Activated naive CD8-positive, alpha-beta T cell (primary cell): ENCODE data around the gene PPP3R2.

ENCODE experiments used
- H3K27ac Mint-ChIP-seq: one replicate; pipeline ENCODE4 v1.8.0; 2021; ENCODE audit warnings: mixed read lengths
- H3K27me3 Mint-ChIP-seq: one replicate; pipeline ENCODE4 v1.8.0; 2021; ENCODE audit warnings: mixed read lengths
- H3K36me3 Mint-ChIP-seq: one replicate; pipeline ENCODE4 v1.8.0; 2021; ENCODE audit warnings: mixed read lengths
- H3K4me1 Mint-ChIP-seq: one replicate; pipeline ENCODE4 v1.8.0; 2021; ENCODE audit warnings: low read depth, mixed read lengths
- H3K4me3 Mint-ChIP-seq: one replicate; pipeline ENCODE4 v1.8.0; 2021; ENCODE audit warnings: mild to moderate bottlenecking, mixed read lengths
- H3K9me3 Mint-ChIP-seq: one replicate; pipeline ENCODE4 v1.8.0; 2021; ENCODE audit warnings: low read depth, mixed read lengths

PPP3R2 gene, protein sequence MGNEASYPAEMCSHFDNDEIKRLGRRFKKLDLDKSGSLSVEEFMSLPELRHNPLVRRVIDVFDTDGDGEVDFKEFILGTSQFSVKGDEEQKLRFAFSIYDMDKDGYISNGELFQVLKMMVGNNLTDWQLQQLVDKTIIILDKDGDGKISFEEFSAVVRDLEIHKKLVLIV

DNA sequence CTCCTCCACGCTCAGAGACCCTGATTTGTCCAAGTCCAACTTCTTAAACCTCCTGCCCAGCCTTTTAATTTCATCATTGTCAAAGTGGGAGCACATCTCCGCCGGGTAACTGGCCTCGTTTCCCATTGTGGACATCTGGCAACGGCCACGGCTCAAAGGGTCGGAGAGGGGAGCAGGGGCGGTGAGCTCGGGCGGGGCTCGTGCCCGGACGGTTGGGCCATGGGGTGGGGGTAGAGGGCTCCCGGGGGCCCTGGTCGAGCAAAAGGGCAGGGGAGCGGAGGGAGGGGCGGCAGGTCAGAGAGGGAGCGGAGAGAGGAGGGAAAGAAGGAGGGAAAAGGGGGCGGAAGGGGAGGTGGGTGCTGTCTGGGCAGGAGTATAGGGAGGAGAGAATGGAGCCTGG is at the start of gene PPP3R2:
PPP3R2 (minus strand) TSS at position 174 of the 400 bp plus-strand sequence; CDS start at position 126, 48 bp downstream.
- H3K9me3 Mint-ChIP-seq: no peaks in the 10 kb centered on the region
- no peak within 1 kb of the TSS for H3K4me3 Mint-ChIP-seq

DNA sequence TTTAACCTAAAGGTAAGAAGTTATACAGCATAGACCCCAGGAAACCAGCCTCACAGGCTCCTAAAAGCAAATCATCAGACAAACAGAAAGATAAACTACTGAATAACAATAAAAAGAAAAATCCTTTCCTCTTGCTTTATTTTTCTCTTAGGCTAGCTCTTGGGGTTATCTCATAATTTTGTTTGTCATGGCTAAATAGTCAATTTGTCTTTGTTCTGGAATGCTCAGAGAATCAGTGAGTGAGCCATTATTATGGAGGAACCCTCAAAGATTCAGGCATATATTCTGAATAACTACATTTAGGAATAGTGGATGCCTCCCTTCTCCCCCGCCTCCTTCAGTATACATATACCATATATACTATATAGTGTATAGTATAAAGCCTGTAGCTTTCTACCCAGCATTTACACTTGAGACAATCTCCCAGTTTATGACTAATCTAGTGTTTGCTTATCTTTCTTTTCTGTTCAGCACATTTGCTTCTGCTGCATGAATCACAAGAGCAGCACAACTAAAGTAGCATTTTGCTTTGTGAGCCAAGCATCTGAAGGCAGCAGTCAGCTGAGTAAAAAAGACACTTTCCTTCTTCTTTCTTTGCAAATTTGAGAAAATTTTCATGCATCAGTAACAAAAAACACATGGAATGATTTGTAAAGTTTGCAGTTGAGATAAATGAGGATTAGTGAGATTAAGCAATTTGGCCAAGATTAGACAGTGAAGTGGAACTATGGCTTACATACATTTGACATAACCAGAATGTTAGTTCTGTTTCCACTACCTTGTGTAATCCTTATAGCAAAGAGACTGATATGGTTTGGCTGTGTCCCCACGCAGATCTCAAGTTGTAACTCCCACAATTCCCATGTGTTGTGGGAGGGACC is 45.3 kb upstream of the PPP3R2 start:
- H3K9me3 Mint-ChIP-seq: peaks cover 3% of the 10 kb centered on the region
- no peaks in the 10 kb centered on the region for H3K4me1 Mint-ChIP-seq
- peaks cover 5% of the 10 kb centered on the region for H3K27me3 Mint-ChIP-seq
- no peak overlapping the region for H3K4me3 Mint-ChIP-seq
- no peaks in the 10 kb centered on the region for H3K36me3 Mint-ChIP-seq
- no peak overlapping the region for H3K27ac Mint-ChIP-seq

More for the DNA sequence above, at the start of gene PPP3R2:
- Mint-ChIP-seq H3K36me3 (no peaks in the 10 kb centered on the region), H3K27ac (no peak within 1 kb of the TSS), H3K4me1 (no peaks in the 10 kb centered on the region), H3K27me3 (no peaks in the 10 kb centered on the region)

DNA sequence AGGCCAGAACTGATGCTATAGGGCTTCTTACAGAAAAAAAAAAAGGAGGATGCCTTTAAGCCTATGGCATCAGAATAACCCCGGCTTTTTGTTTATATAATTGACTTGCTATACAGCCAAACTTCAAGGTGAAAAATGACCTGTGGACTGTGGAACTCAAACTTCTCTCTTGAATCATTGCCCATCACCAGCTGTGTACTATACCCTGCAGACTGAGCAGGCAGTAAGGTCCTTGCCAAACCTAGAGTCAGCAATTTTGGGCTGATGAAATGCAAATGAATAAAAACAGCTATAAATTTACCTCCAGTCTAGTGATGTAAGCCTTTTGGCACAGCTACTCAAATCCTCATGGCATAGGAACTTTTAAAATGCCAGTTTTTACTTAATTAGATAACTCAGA is 44.5 kb upstream of the PPP3R2 start:
- H3K4me1 Mint-ChIP-seq: no peaks in the 10 kb centered on the region
- no peak overlapping the region for H3K4me3 Mint-ChIP-seq
- H3K36me3 Mint-ChIP-seq: no peaks in the 10 kb centered on the region
- H3K27ac Mint-ChIP-seq: no peak overlapping the region
- peaks cover 5% of the 10 kb centered on the region for H3K27me3 Mint-ChIP-seq
- H3K9me3 Mint-ChIP-seq: peaks cover 3% of the 10 kb centered on the region

DNA sequence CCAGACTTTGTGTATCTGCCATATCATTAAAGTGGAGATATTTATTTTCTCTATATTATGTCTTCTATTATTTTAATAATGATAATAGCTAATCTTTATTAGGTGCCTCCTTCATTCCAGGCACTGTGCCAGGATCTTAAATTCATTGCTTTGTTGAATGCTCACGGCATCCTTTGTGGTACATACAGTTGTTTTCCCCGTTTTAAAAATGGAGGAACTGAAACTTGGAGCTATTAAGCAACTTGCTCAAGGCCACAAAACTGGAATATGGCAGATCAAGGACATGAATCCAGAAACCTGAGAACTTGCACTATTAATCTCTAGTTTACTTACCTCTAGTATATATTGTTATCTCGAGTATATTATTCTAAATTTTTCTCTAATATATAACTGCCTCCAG is 41.5 kb upstream of the PPP3R2 start:
- no peaks in the 10 kb centered on the region for H3K9me3 Mint-ChIP-seq
- no peaks in the 10 kb centered on the region for H3K36me3 Mint-ChIP-seq
- H3K4me1 Mint-ChIP-seq: no peaks in the 10 kb centered on the region
- no peak overlapping the region for H3K4me3 Mint-ChIP-seq
- no peak overlapping the region for H3K27ac Mint-ChIP-seq
- peaks cover 2% of the 10 kb centered on the region for H3K27me3 Mint-ChIP-seq

DNA sequence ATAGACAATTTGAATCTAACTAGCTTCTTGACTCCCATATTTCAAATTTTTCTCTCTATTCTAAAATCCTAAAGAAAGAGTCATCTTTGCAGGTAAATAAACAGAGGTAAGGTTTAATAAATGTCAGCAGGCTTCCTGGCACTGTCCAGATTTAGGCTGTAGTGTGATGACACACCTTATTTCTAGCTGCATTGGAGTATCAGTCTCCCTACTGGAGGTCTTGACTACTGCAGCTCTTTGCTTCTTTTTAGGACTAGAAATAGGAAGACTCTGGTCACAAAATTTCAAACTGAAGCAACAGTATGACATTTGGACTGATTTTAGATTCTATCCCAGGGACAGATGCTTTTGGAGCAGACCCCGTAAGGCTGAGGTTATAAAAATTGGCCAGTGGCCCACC is 40.7 kb upstream of the PPP3R2 start:
- Mint-ChIP-seq H3K27me3 (no peaks in the 10 kb centered on the region), H3K27ac (no peak overlapping the region), H3K9me3 (no peaks in the 10 kb centered on the region), H3K4me3 (no peak overlapping the region), H3K36me3 (no peaks in the 10 kb centered on the region), H3K4me1 (no peaks in the 10 kb centered on the region)

DNA sequence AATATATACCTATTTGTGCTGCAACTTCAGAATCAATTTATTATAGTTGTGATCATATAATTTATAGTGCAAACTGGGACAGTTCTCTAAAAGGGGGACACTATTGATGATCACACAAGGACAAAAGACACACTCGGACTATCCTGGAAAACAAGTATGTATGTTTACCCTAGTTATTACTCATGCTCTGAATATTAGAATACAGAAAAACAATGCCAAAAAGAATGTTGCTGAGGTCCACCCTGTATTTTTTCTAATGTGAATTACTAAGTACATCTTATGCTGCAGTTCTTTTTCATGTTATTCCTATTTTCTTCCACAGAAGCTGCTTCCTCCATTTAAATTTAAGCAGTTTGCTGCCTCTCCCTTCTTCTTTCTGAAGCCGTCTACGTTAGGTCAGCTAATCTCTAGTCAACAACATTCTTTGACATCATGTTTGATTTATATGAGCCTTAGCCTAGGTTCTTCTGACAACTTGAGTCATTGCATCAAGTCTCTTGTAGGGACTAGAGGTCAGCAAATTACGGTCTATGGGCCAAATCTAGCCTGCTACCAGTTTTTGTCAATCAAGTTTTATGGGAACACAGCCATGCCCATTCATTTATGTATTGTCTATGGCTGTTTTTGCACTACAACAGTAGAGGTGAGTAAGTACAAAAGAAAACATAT is 40.1 kb upstream of the PPP3R2 start:
- no peak overlapping the region for H3K27ac Mint-ChIP-seq
- H3K4me1 Mint-ChIP-seq: no peaks in the 10 kb centered on the region
- H3K4me3 Mint-ChIP-seq: no peak overlapping the region
- no peaks in the 10 kb centered on the region for H3K27me3 Mint-ChIP-seq
- H3K9me3 Mint-ChIP-seq: no peaks in the 10 kb centered on the region
- H3K36me3 Mint-ChIP-seq: no peaks in the 10 kb centered on the region

DNA sequence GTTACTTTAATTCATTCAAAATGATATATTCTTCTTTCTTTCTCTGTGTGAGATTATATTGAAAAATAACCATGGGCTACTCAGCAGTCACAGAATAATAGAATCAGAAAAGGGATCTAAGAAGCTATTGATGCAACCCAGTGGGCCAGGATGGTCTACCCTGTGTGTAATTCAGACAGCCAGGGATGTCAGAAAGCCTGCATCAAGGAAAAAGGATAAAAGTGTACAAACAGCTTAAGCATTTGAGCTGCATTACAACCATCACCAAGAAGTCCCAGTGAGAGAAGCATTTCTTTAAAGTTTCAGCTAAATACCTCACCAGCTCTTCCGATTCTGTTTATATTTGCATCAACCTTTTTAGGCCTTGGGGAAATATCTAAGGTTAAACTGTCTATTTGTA is 37.8 kb upstream of the PPP3R2 start:
- H3K27me3 Mint-ChIP-seq: no peaks in the 10 kb centered on the region

DNA sequence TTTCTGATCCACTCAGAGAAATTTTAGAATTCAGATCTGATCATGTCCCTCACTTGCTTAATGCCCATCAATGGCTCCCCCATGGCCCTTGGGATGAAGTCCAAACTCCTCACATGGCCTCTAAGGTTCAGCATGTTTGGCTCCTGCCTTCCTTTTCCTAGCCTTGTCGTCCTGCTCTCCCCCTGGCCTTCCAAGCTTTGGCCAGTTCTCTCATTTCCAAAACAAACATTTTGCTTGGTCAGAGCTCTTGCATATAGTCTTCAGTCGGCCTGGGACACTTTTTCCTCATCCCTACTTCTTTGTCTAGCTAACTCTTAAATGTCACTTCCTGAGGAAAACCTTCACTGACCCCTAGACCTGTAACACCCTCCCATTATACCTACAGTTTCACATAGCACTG is 37.1 kb upstream of the PPP3R2 start:
- no peaks in the 10 kb centered on the region for H3K27me3 Mint-ChIP-seq
- no peaks in the 10 kb centered on the region for H3K9me3 Mint-ChIP-seq
- no peaks in the 10 kb centered on the region for H3K4me1 Mint-ChIP-seq
- no peaks in the 10 kb centered on the region for H3K36me3 Mint-ChIP-seq
- no peak overlapping the region for H3K4me3 Mint-ChIP-seq
- H3K27ac Mint-ChIP-seq: no peak overlapping the region

More for the DNA sequence above, 37.8 kb upstream of the PPP3R2 start:
- no peak overlapping the region for H3K4me3 Mint-ChIP-seq
- no peaks in the 10 kb centered on the region for H3K4me1 Mint-ChIP-seq
- no peak overlapping the region for H3K27ac Mint-ChIP-seq
- no peaks in the 10 kb centered on the region for H3K36me3 Mint-ChIP-seq
- no peaks in the 10 kb centered on the region for H3K9me3 Mint-ChIP-seq

DNA sequence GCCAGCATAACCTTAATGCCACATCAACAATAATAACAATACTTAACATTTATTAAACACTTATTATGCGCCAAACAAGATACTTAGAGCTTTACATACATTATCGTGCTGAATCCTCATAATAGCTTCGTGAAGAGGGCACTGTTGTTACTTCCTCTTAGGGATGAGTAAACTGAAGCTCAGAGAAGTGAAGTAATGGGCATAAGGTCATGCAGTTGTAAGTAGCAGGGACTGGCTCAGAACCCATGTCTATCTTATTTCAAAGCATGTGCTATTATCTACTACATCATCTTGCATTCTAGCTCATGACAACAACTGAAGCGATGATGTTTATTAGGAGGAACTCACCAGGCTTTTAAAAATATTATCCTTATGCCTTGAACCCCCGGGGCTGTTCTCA is 34.9 kb upstream of the PPP3R2 start:
- no peaks in the 10 kb centered on the region for H3K27me3 Mint-ChIP-seq
- H3K27ac Mint-ChIP-seq: no peak overlapping the region
- peaks cover 5% of the 10 kb centered on the region for H3K4me1 Mint-ChIP-seq
- H3K4me3 Mint-ChIP-seq: no peak overlapping the region
- no peaks in the 10 kb centered on the region for H3K36me3 Mint-ChIP-seq
- no peaks in the 10 kb centered on the region for H3K9me3 Mint-ChIP-seq

DNA sequence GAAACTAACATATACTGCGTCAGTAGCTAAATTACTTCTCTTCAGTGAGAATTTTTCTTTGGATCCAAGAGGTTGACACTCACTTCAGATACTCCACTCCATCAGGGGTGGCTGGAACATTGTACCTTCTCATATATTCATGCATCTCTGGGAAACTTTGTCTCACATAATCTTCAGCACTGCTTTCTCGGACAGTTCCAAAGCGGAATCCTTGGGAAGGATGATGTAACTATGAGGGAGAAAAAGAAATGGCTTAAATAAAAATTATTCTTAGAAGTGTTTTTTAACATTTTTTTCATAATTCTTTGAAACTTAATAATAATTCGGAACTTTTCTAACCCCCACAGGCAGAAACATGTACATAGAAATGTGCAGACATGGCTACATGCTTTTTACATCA is 33.4 kb upstream of the PPP3R2 start:
- Mint-ChIP-seq H3K36me3 (no peaks in the 10 kb centered on the region), H3K4me3 (no peak overlapping the region), H3K27me3 (no peaks in the 10 kb centered on the region), H3K27ac (no peak overlapping the region), H3K4me1 (peaks cover 5% of the 10 kb centered on the region), H3K9me3 (no peaks in the 10 kb centered on the region)

DNA sequence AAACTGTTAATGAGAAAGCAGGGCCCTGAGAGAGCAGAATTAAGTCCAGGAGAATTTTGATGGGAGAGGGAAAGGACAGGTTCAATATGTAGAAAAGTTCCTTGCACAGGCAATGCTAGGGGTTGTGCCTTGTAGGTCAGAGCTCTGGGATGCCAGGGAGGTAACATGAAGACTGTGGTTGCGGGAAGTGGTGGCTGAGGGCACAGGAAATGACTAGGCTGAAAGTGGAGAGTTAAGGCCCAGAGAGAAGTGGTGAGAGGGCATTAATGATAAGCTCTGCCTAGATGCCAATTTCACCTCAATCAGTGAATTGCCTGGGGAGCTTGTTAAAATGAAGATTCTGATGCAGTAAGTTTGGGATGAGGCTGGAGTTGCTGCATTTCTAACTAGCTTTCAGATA is 31.5 kb upstream of the PPP3R2 start:
- Mint-ChIP-seq H3K36me3 (no peaks in the 10 kb centered on the region), H3K9me3 (no peaks in the 10 kb centered on the region), H3K27me3 (peaks cover 3% of the 10 kb centered on the region), H3K4me1 (peaks cover 5% of the 10 kb centered on the region), H3K27ac (no peak overlapping the region), H3K4me3 (no peak overlapping the region)

DNA sequence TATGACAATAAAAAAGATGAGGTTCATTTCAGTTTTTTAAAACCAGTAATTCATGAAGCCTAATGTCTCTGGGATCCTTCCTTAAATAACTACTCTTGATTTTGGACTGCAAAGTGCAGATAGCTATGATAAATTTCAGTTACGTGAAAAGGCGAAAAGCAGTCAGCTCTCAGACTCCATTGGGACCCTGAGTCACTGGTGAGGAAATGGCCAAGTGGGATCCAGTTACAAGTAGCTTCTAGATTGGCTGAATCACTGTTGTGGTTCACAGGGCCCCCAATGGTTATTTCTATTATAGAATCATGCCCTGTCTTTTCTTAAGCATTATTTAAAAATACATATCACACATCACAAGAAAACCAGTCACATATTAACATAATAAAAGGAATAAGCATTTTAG is 31.1 kb upstream of the PPP3R2 start:
- no peaks in the 10 kb centered on the region for H3K9me3 Mint-ChIP-seq
- no peak overlapping the region for H3K27ac Mint-ChIP-seq
- H3K36me3 Mint-ChIP-seq: no peaks in the 10 kb centered on the region
- peaks cover 5% of the 10 kb centered on the region for H3K4me1 Mint-ChIP-seq
- H3K4me3 Mint-ChIP-seq: no peak overlapping the region
- H3K27me3 Mint-ChIP-seq: peaks cover 3% of the 10 kb centered on the region

DNA sequence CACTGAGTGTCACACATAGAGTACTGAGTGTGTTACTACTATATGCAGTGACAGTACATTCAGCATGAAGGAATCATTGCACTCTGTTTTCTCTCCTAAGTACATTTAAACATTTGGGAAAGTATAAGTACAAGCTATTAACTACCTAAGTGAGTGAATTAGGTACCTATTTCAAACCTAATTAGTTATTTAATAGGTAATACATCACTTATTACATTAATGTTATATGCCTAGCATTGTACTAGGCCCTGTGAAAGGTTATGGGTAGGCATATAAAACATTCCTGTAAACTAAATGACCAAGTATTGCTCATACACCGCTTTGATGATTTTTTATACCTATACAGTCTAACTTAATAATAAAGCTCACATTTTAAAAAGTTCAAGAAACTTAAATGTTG is 25.7 kb upstream of the PPP3R2 start:
- no peak overlapping the region for H3K4me3 Mint-ChIP-seq
- no peaks in the 10 kb centered on the region for H3K9me3 Mint-ChIP-seq
- H3K36me3 Mint-ChIP-seq: no peaks in the 10 kb centered on the region
- peaks cover 3% of the 10 kb centered on the region for H3K27me3 Mint-ChIP-seq
- H3K27ac Mint-ChIP-seq: no peak overlapping the region
- H3K4me1 Mint-ChIP-seq: no peaks in the 10 kb centered on the region

DNA sequence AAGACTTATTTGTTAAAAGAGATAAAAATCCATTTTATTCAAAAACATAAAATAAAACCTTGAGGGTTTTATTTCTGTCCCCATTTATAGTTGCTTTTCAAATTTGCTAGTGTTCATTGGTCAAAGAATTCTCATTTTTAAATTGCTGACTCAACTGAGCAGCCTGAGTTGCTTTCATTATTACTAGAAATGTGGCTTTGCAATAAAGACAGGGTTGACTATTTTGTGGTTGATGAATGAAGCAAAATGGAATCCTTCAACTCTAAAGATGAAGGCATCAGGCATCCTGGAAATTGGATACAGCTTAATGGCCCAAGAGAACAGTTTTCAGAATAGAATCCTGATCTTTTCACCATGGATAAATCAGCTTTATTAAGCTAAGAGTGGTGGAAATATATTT is 23.9 kb upstream of the PPP3R2 start:
- no peak overlapping the region for H3K27ac Mint-ChIP-seq
- H3K9me3 Mint-ChIP-seq: no peaks in the 10 kb centered on the region
- H3K27me3 Mint-ChIP-seq: peaks cover 3% of the 10 kb centered on the region
- H3K36me3 Mint-ChIP-seq: no peaks in the 10 kb centered on the region
- no peak overlapping the region for H3K4me3 Mint-ChIP-seq
- H3K4me1 Mint-ChIP-seq: no peaks in the 10 kb centered on the region

DNA sequence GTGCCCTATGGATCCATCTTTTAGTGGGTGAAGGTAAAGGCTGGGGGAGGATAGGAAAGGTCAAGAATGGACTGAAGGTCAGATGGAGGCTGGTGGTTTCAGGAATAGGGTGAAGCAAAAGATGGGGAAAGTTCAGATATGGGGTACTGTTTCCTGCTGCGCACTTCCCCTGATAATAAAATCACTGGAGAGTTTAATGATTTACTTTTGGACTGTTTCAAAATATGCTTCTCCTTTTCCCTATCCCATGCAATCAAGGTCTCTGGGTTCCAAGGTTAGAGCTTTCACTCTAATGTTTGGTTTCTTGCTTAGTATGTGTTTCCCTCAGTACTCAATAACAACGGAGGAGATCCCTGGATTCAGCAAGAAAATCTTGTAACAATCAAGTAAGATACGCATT is 10.8 kb upstream of the PPP3R2 start:
- H3K4me1 Mint-ChIP-seq: peaks cover 4% of the 10 kb centered on the region
- H3K4me3 Mint-ChIP-seq: no peak overlapping the region
- H3K27ac Mint-ChIP-seq: no peak overlapping the region
- no peaks in the 10 kb centered on the region for H3K36me3 Mint-ChIP-seq
- no peaks in the 10 kb centered on the region for H3K9me3 Mint-ChIP-seq
- H3K27me3 Mint-ChIP-seq: peaks cover 3% of the 10 kb centered on the region
